HCT116 (cell line): ENCODE data around the gene PPEF1. TPM values are rescaled to one million over a fixed set of nuclear protein-coding genes. Genes with fewer than 3 reads are reported as not detected.

Experiments
- ATAC-seq: fragments of 200-7000 bp; cut with Tn5 transposase; 2 replicates; pipeline ENCODE4 v1.9.1; 2020; ENCODE audit warnings: mild to moderate bottlenecking, moderate library complexity
- BruUV-seq: library from RNA; stranded (reverse); fragments of 400-500 nt; replicated peaks from 2 replicates; lab custom pipeline; 2021; lab: Mats Ljungman, UMichigan
- CTCF ChIA-PET: fragments of 300-600 bp; sonication (Branson Sonifier 250); formaldehyde crosslinking; loops from one replicate; lab custom pipeline; 2021; ENCODE audit warnings: antibody characterized with exemption; lab: Charles Lee
- POLR2A ChIA-PET: fragments of 300-600, 350-600 bp; sonication (Branson Sonifier 250); formaldehyde crosslinking; loops from one replicate; lab custom pipeline; 2021; ENCODE audit warnings: antibody characterized with exemption; lab: Charles Lee
- RAD21 ChIA-PET, 2 experiments: fragments of 300-600 bp; sonication (Branson Sonifier 250); formaldehyde crosslinking; loops; one replicate each; lab custom pipeline; 2023; ENCODE audit warnings: low total read pairs in 2 of 2; ENCODE audit not compliant: uncharacterized antibody in 2 of 2, unreplicated experiment in 2 of 2, low non-redundant PET in 1 of 2; lab: Charles Lee
- DNase-seq: peaks from one replicate; pipeline ENCODE4 v3.0.0-alpha.2; 2010; ENCODE audit warnings: low read depth, low spot score
- H2AFZ ChIP-seq: fragments of 200-600 bp; shearing (Covaris generic), sonication (generic); 2 replicates; pipeline ENCODE4 v1.6.1; 2017; ENCODE audit warnings: low read depth, mixed run types, mixed read lengths, antibody characterized with exemption, low read length; ENCODE audit not compliant: poor library complexity, severe bottlenecking
- H3K27ac ChIP-seq: 2 replicates; pipeline ENCODE4 v1.5.1; 2012; ENCODE audit warnings: low read depth, low read length
- H3K27me3 ChIP-seq: fragments of 200-600 bp; sonication (generic); 2 replicates; pipeline ENCODE4 v1.6.1; 2016; ENCODE audit warnings: mixed run types, low read length, mixed read lengths; ENCODE audit not compliant: insufficient read depth
- H3K36me3 ChIP-seq, 2 experiments: fragments of 200-500 bp in 1 of 2; fragments of 200-600 bp in 1 of 2; sonication (Bioruptor generic) in 1 of 2; sonication (generic) in 1 of 2; 2 replicates each; pipeline versions ENCODE4 v1.5.1 to v1.6.1; 2014 to 2016; ENCODE audit warnings: low read length in 2 of 2, inconsistent platforms in 1 of 2, mixed read lengths in 1 of 2, mixed run types in 1 of 2; ENCODE audit not compliant: insufficient read depth in 2 of 2, control insufficient read depth in 1 of 2
- H3K4me1 ChIP-seq, 2 experiments: fragments of 200-600 bp in 1 of 2; sonication (generic) in 1 of 2; 2 replicates each; pipeline versions ENCODE4 v1.5.1 to v1.6.1; 2012 to 2017; ENCODE audit warnings: low read length in 2 of 2, inconsistent platforms in 1 of 2, mild to moderate bottlenecking in 1 of 2, mixed read lengths in 1 of 2, mixed run types in 1 of 2, moderate library complexity in 1 of 2; ENCODE audit not compliant: insufficient read depth in 2 of 2, control insufficient read depth in 1 of 2
- H3K4me2 ChIP-seq: fragments of 200-600 bp; sonication (generic); 2 replicates; pipeline ENCODE4 v1.6.1; 2017; ENCODE audit warnings: mixed run types, low read length, mixed read lengths
- H3K4me3 ChIP-seq, 2 experiments: fragments of 200-600 bp in 1 of 2; sonication (generic) in 1 of 2; replicated peaks in 1 of 2; 2 replicates each; pipeline ENCODE4 v1.5.1; 2011 to 2016; ENCODE audit warnings: low read length in 2 of 2, control low read depth in 1 of 2, low read depth in 1 of 2, mild to moderate bottlenecking in 1 of 2, mixed read lengths in 1 of 2, mixed run types in 1 of 2
- H3K79me2 ChIP-seq: fragments of 200-600 bp; sonication (generic); 2 replicates; pipeline ENCODE4 v1.6.1; 2017; ENCODE audit warnings: mild to moderate bottlenecking, mixed run types, low read length, moderate library complexity, mixed read lengths; ENCODE audit not compliant: insufficient read depth
- H3K9ac ChIP-seq: fragments of 200-600 bp; sonication (generic); 2 replicates; pipeline ENCODE4 v1.6.1; 2016; ENCODE audit warnings: low read length, mixed read lengths
- H3K9me2 ChIP-seq: fragments of 200-600 bp; sonication (generic), shearing (Covaris generic); 2 replicates; pipeline ENCODE4 v1.6.1; 2017; ENCODE audit warnings: mixed run types, mild to moderate bottlenecking, moderate library complexity; ENCODE audit not compliant: insufficient read depth
- H3K9me3 ChIP-seq, 2 experiments: fragments of 200-500 bp in 1 of 2; fragments of 200-600 bp in 1 of 2; sonication (Bioruptor generic) in 1 of 2; sonication (generic) in 1 of 2; 2 replicates each; pipeline ENCODE4 v1.6.1; 2014 to 2017; ENCODE audit warnings: low read length in 2 of 2, mixed read lengths in 2 of 2, inconsistent platforms in 1 of 2, low read depth in 1 of 2, mild to moderate bottlenecking in 1 of 2, mixed run types in 1 of 2, moderate library complexity in 1 of 2; ENCODE audit not compliant: control insufficient read depth in 1 of 2, insufficient read depth in 1 of 2
- H4K20me1 ChIP-seq: fragments of 200-600 bp; sonication (generic), shearing (Covaris generic); 2 replicates; pipeline ENCODE4 v1.6.1; 2017; ENCODE audit warnings: mixed run types, mild to moderate bottlenecking, moderate library complexity; ENCODE audit not compliant: insufficient read depth
- CBX3 ChIP-seq: IDR thresholded peaks from 2 replicates; pipeline ENCODE4 v1.6.1; 2012; ENCODE audit warnings: low read depth
- ELF1 ChIP-seq: IDR thresholded peaks from 2 replicates; pipeline ENCODE4 v1.6.1; 2012; ENCODE audit warnings: low read depth, borderline replicate concordance
- EZH2 ChIP-seq: fragments of 200-600 bp; sonication (generic); IDR thresholded peaks from 2 replicates; pipeline ENCODE4 v1.6.1; 2017; ENCODE audit warnings: antibody characterized with exemption, mixed run types
- EZH2phosphoT487 ChIP-seq: fragments of 200-600 bp; IDR thresholded peaks from 2 replicates; pipeline ENCODE4 v1.6.1; 2018; ENCODE audit warnings: antibody characterized with exemption, borderline replicate concordance
- FOSL1 ChIP-seq: IDR thresholded peaks from 2 replicates; pipeline ENCODE4 v1.6.1; 2012; ENCODE audit warnings: low read depth
- JUND ChIP-seq: IDR thresholded peaks from 2 replicates; pipeline ENCODE4 v1.6.1; 2012
- POLR2A ChIP-seq: IDR thresholded peaks from 2 replicates; pipeline ENCODE4 v1.7.0; 2011; ENCODE audit warnings: borderline replicate concordance; ENCODE audit not compliant: insufficient read depth, insufficient read length; ENCODE audit errors: extremely low read depth
- POLR2AphosphoS5 ChIP-seq: IDR thresholded peaks from 2 replicates; pipeline ENCODE4 v1.6.1; 2011; ENCODE audit warnings: mild to moderate bottlenecking, low read depth, low read length, moderate library complexity
- RAD21 ChIP-seq: IDR thresholded peaks from 2 replicates; pipeline ENCODE4 v1.6.1; 2012; ENCODE audit warnings: low read depth, mild to moderate bottlenecking
- SIN3A ChIP-seq: IDR thresholded peaks from 2 replicates; pipeline ENCODE4 v1.6.1; 2012; ENCODE audit warnings: low read depth
- SP1 ChIP-seq: IDR thresholded peaks from 2 replicates; pipeline ENCODE4 v1.6.1; 2012; ENCODE audit warnings: low read depth
- SRF ChIP-seq: IDR thresholded peaks from 2 replicates; pipeline ENCODE4 v1.6.1; 2012; ENCODE audit warnings: low read depth
- ZFX ChIP-seq: fragments of 450-650 bp; IDR thresholded peaks from 2 replicates; pipeline ENCODE4 v1.6.1; 2017
- ZNF274 ChIP-seq: fragments of 200-500 bp; sonication (Bioruptor generic); IDR thresholded peaks from 2 replicates; pipeline ENCODE4 v1.6.1; 2014; ENCODE audit warnings: mild to moderate bottlenecking, low read depth, low read length, inconsistent platforms
- intact Hi-C: fragments of 100-400 bp; cut with micrococcal nuclease; formaldehyde crosslinking; loops from 2 replicates; pipeline ENCODE4 v1.10.0; 2022
- total RNA-seq: library from RNA; stranded (reverse); gene quantifications from one replicate; pipeline ENCODE4 v1.2.1, GENCODE V29; 2021; ENCODE audit not compliant: unreplicated experiment
- TF ChIP-seq, protein P1 (sequence below): IDR thresholded peaks from 2 replicates; pipeline ENCODE4 v1.6.1; 2012
- TF ChIP-seq, protein P2 (sequence below): IDR thresholded peaks from 2 replicates; pipeline ENCODE4 v1.6.1; 2012; ENCODE audit warnings: low read depth
- TF ChIP-seq, protein P3 (sequence below): IDR thresholded peaks from 2 replicates; pipeline ENCODE4 v1.6.1; 2012
- TF ChIP-seq, protein P4 (sequence below): IDR thresholded peaks from 2 replicates; pipeline ENCODE4 v1.6.1; 2011; ENCODE audit warnings: mild to moderate bottlenecking, low read length, moderate library complexity; ENCODE audit not compliant: insufficient replicate concordance; ENCODE audit errors: extremely low read depth
- TF ChIP-seq, protein P5 (sequence below), 3 experiments: fragments of 200-600 bp in 1 of 3; sonication (generic) in 1 of 3; IDR thresholded peaks in 2 of 3; conservative IDR thresholded peaks in 1 of 3; 2 replicates each; pipeline ENCODE4 v1.5.1; 2012 to 2017; ENCODE audit warnings: low read depth in 2 of 3, low read length in 2 of 3, antibody characterized with exemption in 1 of 3, borderline replicate concordance in 1 of 3, control low read depth in 1 of 3, mild to moderate bottlenecking in 1 of 3, mixed read lengths in 1 of 3, mixed run types in 1 of 3, moderate library complexity in 1 of 3; ENCODE audit not compliant: insufficient read depth in 1 of 3

The PPEF1 gene
- total RNA-seq, 1 experiment from 2014 or later = not detected

DNA sequence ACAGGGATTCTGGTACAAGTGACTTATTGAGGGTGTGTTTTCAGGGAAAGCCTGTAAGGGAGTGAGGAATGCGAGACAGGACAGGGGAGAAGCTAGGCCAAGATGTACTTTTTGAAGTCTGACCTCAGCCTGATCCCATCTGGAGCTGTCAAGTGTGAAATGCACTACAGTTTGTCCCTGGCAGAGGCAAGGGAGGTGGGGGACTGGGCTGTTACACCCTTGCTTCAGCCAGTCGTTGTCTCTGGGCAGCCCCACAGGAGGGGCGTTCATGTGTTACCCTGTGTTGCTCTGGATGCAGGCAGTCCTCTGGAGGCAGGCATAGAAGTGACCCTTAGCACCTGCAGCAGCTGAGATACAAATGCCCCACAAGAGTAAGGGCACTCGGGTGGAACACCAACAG is 25.8 kb downstream of the PPEF1 start:
- Histone ChIP-seq H3K27me3 (no peaks in the 10 kb centered on the region), H2AFZ (no peak overlapping the region), H3K36me3 (no peaks in the 10 kb centered on the region), H3K79me2 (no peaks in the 10 kb centered on the region), H3K4me1 (no peaks in the 10 kb centered on the region), H4K20me1 (no peaks in the 10 kb centered on the region), H3K9me3 (no peaks in the 10 kb centered on the region), H3K9ac (no peak overlapping the region), H3K27ac (no peak overlapping the region), H3K9me2 (no peaks in the 10 kb centered on the region), H3K4me2 (no peak overlapping the region), H3K4me3 (no peak overlapping the region)
- POLR2A ChIA-PET = no interaction called here
- no peak for DNase-seq
- intact Hi-C loops = no loop called here
- RAD21 ChIA-PET = no interaction called here
- no peak for ATAC-seq
- CTCF ChIA-PET = no interaction called here
- no TSS peak for BruUV-seq
- TF ChIP-seq ELF1 (no peak), EZH2phosphoT487 (no peak), CBX3 (no peak), EZH2 (no peak), RAD21 (no peak), POLR2A (no peak), SRF (no peak), JUND (no peak), POLR2AphosphoS5 (no peak), FOSL1 (no peak), ZFX (no peak), SP1 (no peak), ZNF274 (no peak), SIN3A (no peak)
- TF ChIP-seq, protein P1, sequence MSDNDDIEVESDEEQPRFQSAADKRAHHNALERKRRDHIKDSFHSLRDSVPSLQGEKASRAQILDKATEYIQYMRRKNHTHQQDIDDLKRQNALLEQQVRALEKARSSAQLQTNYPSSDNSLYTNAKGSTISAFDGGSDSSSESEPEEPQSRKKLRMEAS = no peak
- TF ChIP-seq, protein P2, sequence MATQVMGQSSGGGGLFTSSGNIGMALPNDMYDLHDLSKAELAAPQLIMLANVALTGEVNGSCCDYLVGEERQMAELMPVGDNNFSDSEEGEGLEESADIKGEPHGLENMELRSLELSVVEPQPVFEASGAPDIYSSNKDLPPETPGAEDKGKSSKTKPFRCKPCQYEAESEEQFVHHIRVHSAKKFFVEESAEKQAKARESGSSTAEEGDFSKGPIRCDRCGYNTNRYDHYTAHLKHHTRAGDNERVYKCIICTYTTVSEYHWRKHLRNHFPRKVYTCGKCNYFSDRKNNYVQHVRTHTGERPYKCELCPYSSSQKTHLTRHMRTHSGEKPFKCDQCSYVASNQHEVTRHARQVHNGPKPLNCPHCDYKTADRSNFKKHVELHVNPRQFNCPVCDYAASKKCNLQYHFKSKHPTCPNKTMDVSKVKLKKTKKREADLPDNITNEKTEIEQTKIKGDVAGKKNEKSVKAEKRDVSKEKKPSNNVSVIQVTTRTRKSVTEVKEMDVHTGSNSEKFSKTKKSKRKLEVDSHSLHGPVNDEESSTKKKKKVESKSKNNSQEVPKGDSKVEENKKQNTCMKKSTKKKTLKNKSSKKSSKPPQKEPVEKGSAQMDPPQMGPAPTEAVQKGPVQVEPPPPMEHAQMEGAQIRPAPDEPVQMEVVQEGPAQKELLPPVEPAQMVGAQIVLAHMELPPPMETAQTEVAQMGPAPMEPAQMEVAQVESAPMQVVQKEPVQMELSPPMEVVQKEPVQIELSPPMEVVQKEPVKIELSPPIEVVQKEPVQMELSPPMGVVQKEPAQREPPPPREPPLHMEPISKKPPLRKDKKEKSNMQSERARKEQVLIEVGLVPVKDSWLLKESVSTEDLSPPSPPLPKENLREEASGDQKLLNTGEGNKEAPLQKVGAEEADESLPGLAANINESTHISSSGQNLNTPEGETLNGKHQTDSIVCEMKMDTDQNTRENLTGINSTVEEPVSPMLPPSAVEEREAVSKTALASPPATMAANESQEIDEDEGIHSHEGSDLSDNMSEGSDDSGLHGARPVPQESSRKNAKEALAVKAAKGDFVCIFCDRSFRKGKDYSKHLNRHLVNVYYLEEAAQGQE = no peak
- TF ChIP-seq, protein P3, sequence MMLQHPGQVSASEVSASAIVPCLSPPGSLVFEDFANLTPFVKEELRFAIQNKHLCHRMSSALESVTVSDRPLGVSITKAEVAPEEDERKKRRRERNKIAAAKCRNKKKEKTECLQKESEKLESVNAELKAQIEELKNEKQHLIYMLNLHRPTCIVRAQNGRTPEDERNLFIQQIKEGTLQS = no peak
- TF ChIP-seq, protein P4, sequence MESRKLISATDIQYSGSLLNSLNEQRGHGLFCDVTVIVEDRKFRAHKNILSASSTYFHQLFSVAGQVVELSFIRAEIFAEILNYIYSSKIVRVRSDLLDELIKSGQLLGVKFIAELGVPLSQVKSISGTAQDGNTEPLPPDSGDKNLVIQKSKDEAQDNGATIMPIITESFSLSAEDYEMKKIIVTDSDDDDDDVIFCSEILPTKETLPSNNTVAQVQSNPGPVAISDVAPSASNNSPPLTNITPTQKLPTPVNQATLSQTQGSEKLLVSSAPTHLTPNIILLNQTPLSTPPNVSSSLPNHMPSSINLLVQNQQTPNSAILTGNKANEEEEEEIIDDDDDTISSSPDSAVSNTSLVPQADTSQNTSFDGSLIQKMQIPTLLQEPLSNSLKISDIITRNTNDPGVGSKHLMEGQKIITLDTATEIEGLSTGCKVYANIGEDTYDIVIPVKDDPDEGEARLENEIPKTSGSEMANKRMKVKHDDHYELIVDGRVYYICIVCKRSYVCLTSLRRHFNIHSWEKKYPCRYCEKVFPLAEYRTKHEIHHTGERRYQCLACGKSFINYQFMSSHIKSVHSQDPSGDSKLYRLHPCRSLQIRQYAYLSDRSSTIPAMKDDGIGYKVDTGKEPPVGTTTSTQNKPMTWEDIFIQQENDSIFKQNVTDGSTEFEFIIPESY = no peak
- TF ChIP-seq, protein P5, sequence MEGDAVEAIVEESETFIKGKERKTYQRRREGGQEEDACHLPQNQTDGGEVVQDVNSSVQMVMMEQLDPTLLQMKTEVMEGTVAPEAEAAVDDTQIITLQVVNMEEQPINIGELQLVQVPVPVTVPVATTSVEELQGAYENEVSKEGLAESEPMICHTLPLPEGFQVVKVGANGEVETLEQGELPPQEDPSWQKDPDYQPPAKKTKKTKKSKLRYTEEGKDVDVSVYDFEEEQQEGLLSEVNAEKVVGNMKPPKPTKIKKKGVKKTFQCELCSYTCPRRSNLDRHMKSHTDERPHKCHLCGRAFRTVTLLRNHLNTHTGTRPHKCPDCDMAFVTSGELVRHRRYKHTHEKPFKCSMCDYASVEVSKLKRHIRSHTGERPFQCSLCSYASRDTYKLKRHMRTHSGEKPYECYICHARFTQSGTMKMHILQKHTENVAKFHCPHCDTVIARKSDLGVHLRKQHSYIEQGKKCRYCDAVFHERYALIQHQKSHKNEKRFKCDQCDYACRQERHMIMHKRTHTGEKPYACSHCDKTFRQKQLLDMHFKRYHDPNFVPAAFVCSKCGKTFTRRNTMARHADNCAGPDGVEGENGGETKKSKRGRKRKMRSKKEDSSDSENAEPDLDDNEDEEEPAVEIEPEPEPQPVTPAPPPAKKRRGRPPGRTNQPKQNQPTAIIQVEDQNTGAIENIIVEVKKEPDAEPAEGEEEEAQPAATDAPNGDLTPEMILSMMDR (IDR thresholded peaks at IDR 0.05 in 2 of 3, conservative IDR thresholded peaks at IDR 0.05 in 1 of 3; ENCODE audit: borderline replicate concordance in 1 of 3, insufficient read depth in 1 of 3, low read depth in 2 of 3, low read length in 2 of 3) = no peak
